MM.1S (cell line): ENCODE data around the gene ASPSCR1.

Experiments used
- DNase-seq: peaks from one replicate; pipeline ENCODE4 v3.0.0-alpha.2; 2015
- H2AFZ ChIP-seq: fragments of 300-600 bp; sonication (generic); 2 replicates; pipeline ENCODE4 v1.6.0; 2016; ENCODE audit warnings: antibody characterized with exemption, low read length
- H3F3A ChIP-seq: fragments of 300-600 bp; sonication (generic); 2 replicates; pipeline ENCODE4 v1.6.1; 2016; ENCODE audit warnings: mild to moderate bottlenecking, antibody characterized with exemption, low read length, moderate library complexity, mixed read lengths; ENCODE audit not compliant: insufficient read depth
- H3K27ac ChIP-seq: fragments of 300-600 bp; sonication (generic); 2 replicates; pipeline ENCODE4 v1.5.1; 2016; ENCODE audit warnings: mild to moderate bottlenecking, low read length
- H3K27me3 ChIP-seq: fragments of 300-600 bp; sonication (generic); replicated peaks from 2 replicates; pipeline ENCODE4 v1.6.0; 2016; ENCODE audit warnings: low read length; ENCODE audit not compliant: insufficient read depth
- H3K36me3 ChIP-seq: fragments of 300-600 bp; sonication (generic); replicated peaks from 2 replicates; pipeline ENCODE4 v1.6.1; 2016; ENCODE audit warnings: mild to moderate bottlenecking, low read length, mixed read lengths; ENCODE audit not compliant: insufficient read depth
- H3K4me1 ChIP-seq: fragments of 300-600 bp; sonication (generic); 2 replicates; pipeline ENCODE4 v1.6.1; 2016; ENCODE audit warnings: low read length, mixed read lengths
- H3K4me2 ChIP-seq: fragments of 300-600 bp; sonication (generic); 2 replicates; pipeline ENCODE4 v1.6.0; 2016; ENCODE audit warnings: low read depth, low read length
- H3K4me3 ChIP-seq: fragments of 300-600 bp; sonication (generic); 2 replicates; pipeline ENCODE4 v1.5.1; 2016; ENCODE audit warnings: low read length, mixed read lengths
- H3K79me2 ChIP-seq: fragments of 300-600 bp; sonication (generic); 2 replicates; pipeline ENCODE4 v1.6.1; 2016; ENCODE audit warnings: mixed run types, low read length, mixed read lengths
- H3K9ac ChIP-seq: fragments of 300-600 bp; sonication (generic); 2 replicates; pipeline ENCODE4 v1.6.1; 2016; ENCODE audit warnings: low read length, mixed read lengths
- H3K9me2 ChIP-seq: fragments of 300-600 bp; sonication (generic); replicated peaks from 2 replicates; pipeline ENCODE4 v1.6.1; 2016; ENCODE audit warnings: mild to moderate bottlenecking, low read length, mixed read lengths; ENCODE audit not compliant: insufficient read depth
- H3K9me3 ChIP-seq: fragments of 300-600 bp; sonication (generic); replicated peaks from 2 replicates; pipeline ENCODE4 v1.6.1; 2016; ENCODE audit warnings: mild to moderate bottlenecking, low read length, mixed read lengths; ENCODE audit not compliant: insufficient read depth
- H4K20me1 ChIP-seq: fragments of 300-600 bp; sonication (generic); 2 replicates; pipeline ENCODE4 v1.6.1; 2016; ENCODE audit warnings: mild to moderate bottlenecking, low read length, moderate library complexity, mixed read lengths; ENCODE audit not compliant: insufficient read depth
- EZH2 ChIP-seq: fragments of 300-600 bp; sonication (generic); optimal IDR thresholded peaks from 2 replicates; pipeline ENCODE3; 2017; ENCODE audit warnings: low read depth, mild to moderate bottlenecking, antibody characterized with exemption, low read length, mixed read lengths
- EZH2phosphoT487 ChIP-seq: fragments of 300-600 bp; sonication (generic); IDR thresholded peaks from 2 replicates; pipeline ENCODE4 v1.6.1; 2018; ENCODE audit warnings: antibody characterized with exemption, low read length
- TF ChIP-seq, protein P1 (sequence below): fragments of 300-600 bp; sonication (generic); IDR thresholded peaks from 2 replicates; pipeline ENCODE4 v1.5.1; 2016; ENCODE audit warnings: antibody characterized with exemption, low read length, mixed read lengths

Gene ASPSCR1

DNA sequence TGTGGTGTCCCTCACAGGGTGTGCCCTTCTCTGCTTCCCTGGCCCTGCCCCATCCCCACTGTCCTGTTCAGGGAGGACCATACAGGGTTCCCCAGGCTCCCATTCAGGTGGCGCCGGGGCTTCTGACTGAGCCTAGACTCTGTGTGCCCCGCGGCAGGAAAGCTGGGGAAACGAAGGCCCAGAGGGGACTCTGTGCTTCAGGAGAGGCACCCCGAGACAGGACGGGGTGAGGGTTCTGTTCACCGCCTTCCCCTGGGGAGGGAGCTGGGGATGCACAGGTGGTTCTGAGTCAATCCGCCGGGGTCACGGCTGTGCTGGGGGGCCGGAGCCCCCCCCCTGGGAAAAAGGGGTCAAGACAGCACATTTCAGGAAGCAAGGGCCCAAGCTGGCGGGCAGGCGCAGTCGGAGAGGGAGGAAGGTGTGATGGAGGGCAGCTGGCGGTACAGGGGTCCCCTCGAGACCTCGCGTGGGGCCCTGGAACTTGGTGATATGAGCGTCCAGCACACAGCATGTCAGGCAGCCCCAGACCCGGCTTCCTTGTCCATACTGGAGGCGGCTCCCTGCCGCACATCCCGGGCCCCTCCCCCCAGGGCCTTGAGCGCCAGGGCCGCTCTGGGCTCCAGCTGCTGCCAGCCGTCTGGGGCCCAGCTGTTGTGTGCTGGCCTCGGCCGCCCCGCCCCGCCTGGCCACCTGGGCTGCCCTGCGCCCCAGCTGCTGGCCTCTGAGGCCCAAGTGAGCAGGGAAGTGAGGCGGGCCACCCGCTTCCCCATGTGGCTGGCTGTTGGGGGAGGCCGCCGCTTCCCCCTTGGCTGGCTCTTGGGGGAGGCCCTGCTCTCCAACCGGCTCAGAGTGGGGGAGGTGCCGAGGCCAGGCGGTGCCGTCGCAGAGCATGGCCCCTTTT is 10.8 kb upstream of the ASPSCR1 start:
- Histone ChIP-seq H3K27ac (no peak overlapping the region), H3K4me3 (no peak overlapping the region), H3K4me2 (no peak overlapping the region), H3K9ac (no peak overlapping the region), H3K79me2 (no peaks in the 10 kb centered on the region), H3K9me2 (no peaks in the 10 kb centered on the region), H4K20me1 (no peaks in the 10 kb centered on the region), H3K9me3 (no peaks in the 10 kb centered on the region), H3K36me3 (no peaks in the 10 kb centered on the region), H3F3A (no peaks in the 10 kb centered on the region), H2AFZ (no peak overlapping the region), H3K4me1 (no peaks in the 10 kb centered on the region), H3K27me3 (peaks cover 55% of the 10 kb centered on the region)
- DNase-seq: no peak
- TF ChIP-seq EZH2phosphoT487: no peak
- TF ChIP-seq EZH2: no peak
- TF ChIP-seq, protein P1, sequence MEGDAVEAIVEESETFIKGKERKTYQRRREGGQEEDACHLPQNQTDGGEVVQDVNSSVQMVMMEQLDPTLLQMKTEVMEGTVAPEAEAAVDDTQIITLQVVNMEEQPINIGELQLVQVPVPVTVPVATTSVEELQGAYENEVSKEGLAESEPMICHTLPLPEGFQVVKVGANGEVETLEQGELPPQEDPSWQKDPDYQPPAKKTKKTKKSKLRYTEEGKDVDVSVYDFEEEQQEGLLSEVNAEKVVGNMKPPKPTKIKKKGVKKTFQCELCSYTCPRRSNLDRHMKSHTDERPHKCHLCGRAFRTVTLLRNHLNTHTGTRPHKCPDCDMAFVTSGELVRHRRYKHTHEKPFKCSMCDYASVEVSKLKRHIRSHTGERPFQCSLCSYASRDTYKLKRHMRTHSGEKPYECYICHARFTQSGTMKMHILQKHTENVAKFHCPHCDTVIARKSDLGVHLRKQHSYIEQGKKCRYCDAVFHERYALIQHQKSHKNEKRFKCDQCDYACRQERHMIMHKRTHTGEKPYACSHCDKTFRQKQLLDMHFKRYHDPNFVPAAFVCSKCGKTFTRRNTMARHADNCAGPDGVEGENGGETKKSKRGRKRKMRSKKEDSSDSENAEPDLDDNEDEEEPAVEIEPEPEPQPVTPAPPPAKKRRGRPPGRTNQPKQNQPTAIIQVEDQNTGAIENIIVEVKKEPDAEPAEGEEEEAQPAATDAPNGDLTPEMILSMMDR: no peak

DNA sequence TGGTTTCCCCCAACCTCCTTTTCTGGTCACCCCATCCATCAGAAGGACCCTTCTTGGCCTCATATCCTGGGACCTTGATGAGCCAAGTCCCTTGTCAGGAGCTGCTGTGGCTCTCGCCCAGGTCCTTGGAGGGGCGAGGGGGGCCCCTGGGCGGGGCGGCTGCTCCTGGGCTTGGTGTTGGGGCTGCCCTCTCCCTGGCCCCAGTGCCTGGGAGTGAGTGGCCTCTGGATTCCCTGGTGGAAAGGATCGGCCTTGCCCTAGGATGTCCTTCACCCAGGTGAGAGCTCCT is 10.2 kb upstream of the ASPSCR1 start:
- Histone ChIP-seq H3K27ac (no peak overlapping the region), H3K36me3 (no peaks in the 10 kb centered on the region), H3K9me3 (no peaks in the 10 kb centered on the region), H2AFZ (no peak overlapping the region), H4K20me1 (no peaks in the 10 kb centered on the region), H3K79me2 (no peaks in the 10 kb centered on the region), H3K4me2 (no peak overlapping the region), H3F3A (no peaks in the 10 kb centered on the region), H3K9ac (no peak overlapping the region), H3K4me3 (no peak overlapping the region), H3K4me1 (no peaks in the 10 kb centered on the region), H3K27me3 (peaks cover 49% of the 10 kb centered on the region), H3K9me2 (no peaks in the 10 kb centered on the region)
- no peak for DNase-seq
- TF ChIP-seq EZH2phosphoT487 (no peak), EZH2 (no peak)
- TF ChIP-seq, protein P1: no peak

DNA sequence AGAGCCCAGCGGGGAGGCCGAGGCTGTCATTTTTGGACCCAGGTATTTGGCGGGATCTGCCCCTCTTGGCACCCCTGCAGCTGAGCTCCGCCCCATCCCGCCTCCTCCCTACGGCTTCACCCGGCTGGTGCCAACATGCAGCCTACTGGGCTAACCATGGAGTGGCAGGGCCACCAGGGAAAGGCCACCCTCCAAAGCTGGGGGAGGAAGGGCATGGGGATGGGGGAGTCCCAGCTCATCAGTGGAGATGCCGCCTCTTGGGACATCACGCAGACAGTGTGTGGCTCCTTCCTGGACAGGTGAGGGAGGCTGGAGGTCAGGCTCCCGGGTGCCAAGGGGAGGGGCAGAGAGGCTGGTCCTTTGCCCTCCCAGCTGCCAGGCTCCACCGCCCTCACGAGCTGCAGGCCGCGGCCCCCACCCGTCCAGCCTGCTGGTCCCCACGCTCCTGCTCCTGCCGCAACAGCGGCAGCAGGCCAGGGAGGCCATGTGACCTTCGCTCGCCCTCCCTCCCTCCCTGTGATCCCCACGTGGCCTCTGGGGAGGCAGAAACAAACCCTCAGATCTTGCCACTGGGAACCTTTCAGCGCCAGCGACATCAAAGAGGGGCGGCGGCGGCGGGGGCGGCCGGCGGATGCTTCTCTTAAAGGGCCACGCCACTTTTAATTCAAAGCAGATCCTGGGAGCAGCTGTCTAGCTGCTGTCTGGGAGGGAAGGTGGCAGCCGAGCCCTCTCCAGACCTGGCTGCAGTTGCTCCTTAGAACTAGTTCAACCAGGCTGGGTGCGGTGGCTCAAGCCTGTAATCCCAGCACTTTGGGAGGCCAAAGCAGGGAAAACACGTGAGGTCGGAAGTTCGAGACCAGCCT is 9.7 kb upstream of the ASPSCR1 start:
- Histone ChIP-seq H3K27me3 (peaks cover 44% of the 10 kb centered on the region), H3K9me3 (no peaks in the 10 kb centered on the region), H3F3A (no peaks in the 10 kb centered on the region), H4K20me1 (no peaks in the 10 kb centered on the region), H3K9ac (no peak overlapping the region), H3K9me2 (no peaks in the 10 kb centered on the region), H3K4me2 (peak overlapping the region; percentile 60; the same call in 1 of the 2 replicates), H3K36me3 (no peaks in the 10 kb centered on the region), H3K4me1 (no peaks in the 10 kb centered on the region), H3K27ac (no peak overlapping the region), H3K79me2 (no peaks in the 10 kb centered on the region), H3K4me3 (no peak overlapping the region), H2AFZ (peak overlapping the region; percentile 57)
- DNase-seq: peak; percentile 79
- TF ChIP-seq EZH2phosphoT487 (no peak), EZH2 (no peak)
- TF ChIP-seq, protein P1: no peak
